ENCODE measurements around the gene RIPK3.

Gene RIPK3

DNA sequence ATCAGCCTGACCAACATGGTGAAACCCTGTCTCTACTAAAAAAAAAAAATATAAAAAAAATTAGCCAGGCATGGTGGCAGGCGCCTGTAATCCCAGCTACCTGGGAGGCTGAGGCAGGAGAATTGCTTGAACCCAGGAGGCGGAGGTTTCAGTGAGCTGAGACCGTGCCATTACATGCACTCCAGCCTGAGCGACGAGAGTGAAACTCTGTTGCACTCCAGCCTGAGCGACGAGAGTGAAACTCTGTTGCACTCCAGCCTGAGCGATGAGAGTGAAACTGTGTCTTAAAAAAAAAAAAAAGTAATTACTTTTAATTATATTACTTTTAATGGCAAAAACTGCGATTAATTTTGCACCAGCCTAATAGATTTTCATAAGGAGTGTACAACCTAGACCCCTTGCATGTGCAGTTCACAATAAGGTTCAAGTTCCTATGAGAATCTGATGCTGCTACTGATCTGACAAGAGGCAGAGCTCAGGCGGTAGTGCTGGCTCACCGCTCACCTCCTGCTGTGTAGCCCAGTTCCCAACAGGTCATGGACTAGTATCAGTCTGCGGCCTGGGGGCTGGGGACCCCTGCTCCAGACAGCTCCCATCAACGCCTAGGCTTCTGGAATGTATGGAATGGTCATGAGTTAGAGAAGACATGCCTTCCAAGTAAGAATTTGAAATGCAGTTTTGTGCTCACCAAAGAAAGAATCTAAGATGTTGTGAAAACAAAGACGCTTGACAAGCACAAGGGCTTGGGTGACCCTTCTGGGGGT is 18.4 kb downstream of the RIPK3 start:
- DNase-seq (ENCODE audit: low spot score): no peak

DNA sequence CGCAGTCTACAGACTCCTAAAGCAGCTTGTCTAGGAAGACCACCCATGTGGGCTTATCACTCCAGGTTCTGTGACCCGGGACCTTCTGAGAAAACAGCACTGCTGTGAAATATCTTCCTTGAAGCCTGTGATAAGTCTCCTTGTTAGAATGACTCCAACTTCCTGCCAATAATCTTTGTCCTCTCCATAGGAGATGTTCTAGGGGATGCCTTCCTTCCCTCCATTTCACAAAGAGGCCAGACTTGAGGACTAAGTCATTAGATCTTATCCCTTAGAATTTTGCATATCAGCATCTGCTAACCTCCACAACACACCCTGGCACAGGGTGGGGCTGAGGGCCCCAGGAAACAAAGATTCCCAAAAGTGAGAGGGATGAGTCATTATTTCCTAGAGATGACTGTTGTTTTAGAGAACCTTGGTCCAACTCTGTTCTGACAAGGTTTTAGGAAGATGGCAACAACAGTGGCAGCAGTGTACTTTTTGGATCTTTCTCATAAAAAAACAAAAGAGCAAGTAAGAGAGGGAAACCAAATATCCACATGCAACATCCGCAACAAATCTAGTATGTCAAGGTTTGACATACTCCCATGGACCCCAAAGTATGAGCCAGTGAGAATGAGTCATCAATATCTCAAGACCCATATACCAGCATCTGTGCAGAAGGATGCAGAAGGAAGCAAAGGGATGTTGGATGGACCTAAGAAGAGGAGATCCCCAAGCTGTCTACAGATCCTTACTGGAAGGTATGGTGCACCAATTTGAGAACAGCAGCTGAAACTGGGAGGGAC is 22.5 kb downstream of the RIPK3 start:
- peak; percentile 56 for DNase-seq (ENCODE audit: low spot score)

DNA sequence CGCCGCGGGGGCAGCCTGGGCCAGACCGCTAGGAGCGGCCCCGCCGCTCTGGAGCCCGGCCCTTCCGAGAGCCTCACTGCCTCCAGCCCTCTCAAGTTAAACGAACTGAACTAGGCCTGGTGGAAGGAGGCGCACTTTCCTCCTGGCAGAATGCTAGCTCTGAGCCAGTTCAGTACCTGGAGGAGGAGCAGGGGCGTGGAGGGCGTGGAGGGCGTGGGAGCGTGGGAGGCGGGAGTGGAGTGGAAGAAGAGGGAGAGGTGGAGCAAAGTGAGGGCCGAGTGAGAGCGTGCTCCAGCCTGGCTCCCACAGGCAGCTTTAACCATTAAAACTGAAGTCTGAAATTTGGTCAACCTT is 23.2 kb downstream of the RIPK3 start:
- no peak for DNase-seq (ENCODE audit: low spot score)

DNA sequence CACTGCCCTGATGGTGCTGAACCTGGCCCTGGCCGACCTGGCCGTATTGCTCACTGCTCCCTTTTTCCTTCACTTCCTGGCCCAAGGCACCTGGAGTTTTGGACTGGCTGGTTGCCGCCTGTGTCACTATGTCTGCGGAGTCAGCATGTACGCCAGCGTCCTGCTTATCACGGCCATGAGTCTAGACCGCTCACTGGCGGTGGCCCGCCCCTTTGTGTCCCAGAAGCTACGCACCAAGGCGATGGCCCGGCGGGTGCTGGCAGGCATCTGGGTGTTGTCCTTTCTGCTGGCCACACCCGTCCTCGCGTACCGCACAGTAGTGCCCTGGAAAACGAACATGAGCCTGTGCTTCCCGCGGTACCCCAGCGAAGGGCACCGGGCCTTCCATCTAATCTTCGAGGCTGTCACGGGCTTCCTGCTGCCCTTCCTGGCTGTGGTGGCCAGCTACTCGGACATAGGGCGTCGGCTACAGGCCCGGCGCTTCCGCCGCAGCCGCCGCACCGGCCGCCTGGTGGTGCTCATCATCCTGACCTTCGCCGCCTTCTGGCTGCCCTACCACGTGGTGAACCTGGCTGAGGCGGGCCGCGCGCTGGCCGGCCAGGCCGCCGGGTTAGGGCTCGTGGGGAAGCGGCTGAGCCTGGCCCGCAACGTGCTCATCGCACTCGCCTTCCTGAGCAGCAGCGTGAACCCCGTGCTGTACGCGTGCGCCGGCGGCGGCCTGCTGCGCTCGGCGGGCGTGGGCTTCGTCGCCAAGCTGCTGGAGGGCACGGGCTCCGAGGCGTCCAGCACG is 23.8 kb downstream of the RIPK3 start:
- DNase-seq (ENCODE audit: low spot score): peak; percentile 39

DNA sequence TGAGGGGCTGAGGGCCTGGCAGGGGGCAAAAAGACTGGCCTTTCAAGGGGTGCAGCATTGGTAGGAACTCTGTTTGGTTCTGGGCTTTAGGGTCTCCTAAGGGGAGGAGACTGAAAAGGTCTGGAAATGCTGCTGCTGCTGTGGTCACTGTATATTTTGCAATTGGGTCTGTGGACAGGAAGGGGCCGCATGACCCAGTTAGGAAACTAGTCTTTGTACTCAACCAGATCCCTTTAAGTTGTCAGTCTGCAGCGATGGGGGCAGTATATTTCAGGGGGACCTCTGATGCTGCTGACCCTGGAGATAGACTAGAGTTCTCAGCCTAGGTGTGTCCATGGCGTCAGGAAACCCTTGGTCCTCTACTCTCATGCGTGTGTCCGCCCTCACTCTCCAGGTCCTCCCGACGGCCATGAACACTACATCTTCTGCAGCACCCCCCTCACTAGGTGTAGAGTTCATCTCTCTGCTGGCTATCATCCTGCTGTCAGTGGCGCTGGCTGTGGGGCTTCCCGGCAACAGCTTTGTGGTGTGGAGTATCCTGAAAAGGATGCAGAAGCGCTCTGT is 24.5 kb downstream of the RIPK3 start:
- no peak for DNase-seq (ENCODE audit: low spot score)

DNA sequence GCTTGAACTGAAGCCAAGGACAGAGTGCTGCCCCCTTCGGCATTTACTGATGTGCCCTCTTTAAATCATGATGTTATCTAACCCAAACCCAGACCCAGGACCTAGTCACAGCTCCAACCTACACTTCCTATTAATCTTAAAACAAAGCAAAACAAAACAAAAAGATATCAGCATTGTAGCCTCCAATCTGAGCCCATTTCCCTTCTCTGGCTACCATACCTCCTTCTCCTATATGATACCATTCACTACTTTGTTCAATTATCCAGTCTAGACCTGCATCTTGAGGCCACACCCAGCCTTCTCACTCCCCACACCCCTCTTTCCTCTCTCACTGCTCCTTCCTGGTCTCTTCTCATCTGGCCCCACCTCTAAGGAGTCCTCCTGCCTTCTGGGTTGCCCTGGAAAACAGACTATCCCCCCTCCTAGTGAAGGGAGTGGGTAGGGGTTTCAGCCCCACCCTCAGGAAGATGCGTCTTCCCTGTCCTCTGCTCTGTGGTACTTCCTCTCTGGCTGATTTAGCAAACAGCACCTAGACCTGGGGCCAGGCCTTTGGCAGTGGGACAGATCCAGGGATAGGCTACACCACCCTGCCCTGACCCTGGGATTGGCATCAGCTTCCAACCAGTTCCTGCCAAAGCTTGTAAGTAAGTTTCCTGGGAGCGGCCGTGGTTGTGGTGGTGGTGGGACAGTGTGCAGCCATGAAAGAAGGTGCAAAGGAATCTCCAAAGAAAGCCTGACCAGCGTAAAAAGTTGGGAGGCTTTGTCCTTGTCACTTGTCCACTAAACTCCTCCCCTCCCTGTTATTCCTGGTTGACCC is 25.2 kb downstream of the RIPK3 start:
- DNase-seq (ENCODE audit: low spot score): no peak

DNA sequence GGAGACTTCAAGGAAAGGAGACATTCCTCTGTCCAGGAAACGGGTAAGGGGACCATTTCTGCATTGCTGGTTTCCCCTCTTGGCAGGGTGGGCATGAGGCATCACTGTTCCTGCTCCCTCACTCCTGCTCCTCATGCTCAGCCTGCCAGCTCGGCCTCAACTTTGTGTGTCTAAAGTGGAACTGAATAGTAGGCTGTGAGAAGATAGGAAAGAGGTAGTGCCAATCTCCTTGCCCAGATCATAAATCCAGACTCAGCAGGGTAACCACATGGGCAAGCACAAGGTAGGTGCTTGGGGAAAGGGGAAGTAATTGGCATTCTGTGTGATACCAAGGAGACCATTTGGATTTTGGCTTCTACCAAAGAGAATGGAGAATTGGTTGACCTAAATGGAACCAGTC is 25.9 kb downstream of the RIPK3 start:
- no peak for DNase-seq (ENCODE audit: low spot score)

DNA sequence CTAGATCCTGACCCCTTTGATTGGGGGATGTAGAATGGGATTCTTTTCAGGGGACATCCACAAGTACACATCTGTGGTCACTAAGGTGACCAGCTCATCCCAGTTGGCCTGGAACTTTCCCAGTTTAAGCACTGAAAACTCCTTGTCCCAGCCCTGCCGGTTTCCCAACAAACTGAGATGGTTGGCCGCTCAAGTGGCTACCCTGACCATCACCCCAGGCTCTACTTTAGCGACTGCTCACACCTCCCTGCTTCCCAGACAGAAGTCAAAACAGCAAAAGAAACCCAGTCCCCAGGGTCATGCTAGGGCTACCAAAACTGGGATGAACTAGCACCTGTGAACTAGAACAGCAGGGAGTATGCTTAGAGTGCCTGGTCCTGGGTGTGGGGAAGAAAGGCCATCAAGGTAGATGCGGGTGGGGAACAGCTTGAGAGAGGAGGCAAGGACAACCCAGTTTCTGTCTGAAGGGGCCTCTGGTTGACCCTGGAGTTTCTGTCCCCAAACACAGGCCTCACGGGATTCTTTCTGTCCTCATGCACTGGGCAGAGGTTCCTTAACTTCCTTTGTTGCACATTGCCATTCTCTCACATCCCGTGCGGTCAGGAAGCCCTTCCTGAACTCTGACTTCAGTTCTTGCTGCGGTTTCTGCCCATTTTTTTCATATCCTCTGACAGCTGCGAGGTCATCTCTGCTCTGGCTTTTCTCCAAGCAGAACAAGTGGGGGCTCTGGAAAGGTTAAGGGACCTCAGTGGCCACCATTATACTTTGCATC is 26.9 kb downstream of the RIPK3 start:
- no peak for DNase-seq (ENCODE audit: low spot score)

DNA sequence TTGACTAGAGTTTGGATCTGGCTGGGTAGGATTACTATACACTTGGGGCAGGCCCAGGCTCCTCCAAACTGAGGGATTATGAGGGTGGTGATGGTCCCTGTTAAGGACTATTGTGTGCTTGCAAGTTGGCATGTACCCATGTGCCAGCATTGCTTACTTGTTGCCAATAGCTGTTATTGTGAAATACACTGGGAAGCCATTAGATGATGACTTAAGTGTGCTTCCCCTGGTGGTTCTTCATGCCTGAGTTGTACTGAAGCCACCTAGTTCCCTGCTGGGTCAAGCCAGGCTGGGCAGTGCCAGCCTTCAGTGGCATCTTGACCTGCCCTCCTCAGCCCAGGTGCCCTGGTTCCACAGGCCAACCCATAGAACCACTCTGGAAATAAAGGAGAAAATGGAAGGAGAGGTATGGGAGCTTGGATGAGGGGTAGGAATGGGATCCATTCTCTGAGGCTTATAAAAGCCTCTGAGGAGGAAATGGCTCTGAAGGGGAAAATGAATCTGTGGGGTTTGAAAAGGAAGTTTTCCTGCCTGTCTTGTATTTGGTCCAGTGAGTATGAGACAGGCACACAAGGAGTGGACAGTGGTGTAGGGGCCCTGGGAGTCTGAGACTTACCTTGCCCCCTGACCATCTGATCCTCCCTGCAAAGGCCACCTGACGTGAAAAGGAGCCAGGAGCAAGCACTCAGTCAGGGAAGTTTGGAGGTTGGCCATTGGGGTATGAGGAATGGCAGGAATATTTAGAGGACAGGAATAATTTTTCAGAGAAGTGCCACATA is 27.8 kb downstream of the RIPK3 start:
- DNase-seq (ENCODE audit: low spot score): peak; percentile 31

DNA sequence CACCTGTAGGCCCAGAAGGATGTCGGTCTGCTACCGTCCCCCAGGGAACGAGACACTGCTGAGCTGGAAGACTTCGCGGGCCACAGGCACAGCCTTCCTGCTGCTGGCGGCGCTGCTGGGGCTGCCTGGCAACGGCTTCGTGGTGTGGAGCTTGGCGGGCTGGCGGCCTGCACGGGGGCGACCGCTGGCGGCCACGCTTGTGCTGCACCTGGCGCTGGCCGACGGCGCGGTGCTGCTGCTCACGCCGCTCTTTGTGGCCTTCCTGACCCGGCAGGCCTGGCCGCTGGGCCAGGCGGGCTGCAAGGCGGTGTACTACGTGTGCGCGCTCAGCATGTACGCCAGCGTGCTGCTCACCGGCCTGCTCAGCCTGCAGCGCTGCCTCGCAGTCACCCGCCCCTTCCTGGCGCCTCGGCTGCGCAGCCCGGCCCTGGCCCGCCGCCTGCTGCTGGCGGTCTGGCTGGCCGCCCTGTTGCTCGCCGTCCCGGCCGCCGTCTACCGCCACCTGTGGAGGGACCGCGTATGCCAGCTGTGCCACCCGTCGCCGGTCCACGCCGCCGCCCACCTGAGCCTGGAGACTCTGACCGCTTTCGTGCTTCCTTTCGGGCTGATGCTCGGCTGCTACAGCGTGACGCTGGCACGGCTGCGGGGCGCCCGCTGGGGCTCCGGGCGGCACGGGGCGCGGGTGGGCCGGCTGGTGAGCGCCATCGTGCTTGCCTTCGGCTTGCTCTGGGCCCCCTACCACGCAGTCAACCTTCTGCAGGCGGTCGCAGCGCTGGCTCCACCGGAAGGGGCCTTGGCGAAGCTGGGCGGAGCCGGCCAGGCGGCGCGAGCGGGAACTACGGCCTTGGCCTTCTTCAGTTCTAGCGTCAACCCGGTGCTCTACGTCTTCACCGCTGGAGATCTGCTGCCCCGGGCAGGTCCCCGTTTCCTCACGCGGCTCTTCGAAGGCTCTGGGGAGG is 28.9 kb downstream of the RIPK3 start, which contains the start of gene LTB4R:
LTB4R (plus strand) TSS at position 857 of the 959 bp plus-strand sequence. CDS start 4,150 bp downstream, outside the sequence.
- DNase-seq (ENCODE audit: low spot score): peak; percentile 93

DNA sequence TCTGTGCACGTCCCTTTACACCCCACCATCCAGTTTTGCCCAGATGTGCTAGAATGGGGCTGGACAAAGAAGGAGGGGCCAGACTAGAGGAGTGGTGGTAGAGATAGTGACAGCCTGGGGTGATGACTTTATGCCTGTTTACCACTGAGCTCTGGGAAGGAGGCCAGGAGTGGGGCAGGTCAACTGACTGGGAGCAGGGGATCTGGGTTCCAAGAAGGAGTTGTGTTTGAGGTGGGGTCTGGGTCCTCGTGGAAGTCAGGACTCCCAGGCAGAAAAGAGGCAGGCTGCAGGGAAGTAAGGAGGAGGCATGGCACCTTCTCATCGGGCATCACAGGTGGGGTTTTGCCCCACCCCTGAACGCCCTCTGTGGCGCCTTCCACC is 29.5 kb downstream of the RIPK3 start:
- no peak for DNase-seq (ENCODE audit: low spot score)

DNA sequence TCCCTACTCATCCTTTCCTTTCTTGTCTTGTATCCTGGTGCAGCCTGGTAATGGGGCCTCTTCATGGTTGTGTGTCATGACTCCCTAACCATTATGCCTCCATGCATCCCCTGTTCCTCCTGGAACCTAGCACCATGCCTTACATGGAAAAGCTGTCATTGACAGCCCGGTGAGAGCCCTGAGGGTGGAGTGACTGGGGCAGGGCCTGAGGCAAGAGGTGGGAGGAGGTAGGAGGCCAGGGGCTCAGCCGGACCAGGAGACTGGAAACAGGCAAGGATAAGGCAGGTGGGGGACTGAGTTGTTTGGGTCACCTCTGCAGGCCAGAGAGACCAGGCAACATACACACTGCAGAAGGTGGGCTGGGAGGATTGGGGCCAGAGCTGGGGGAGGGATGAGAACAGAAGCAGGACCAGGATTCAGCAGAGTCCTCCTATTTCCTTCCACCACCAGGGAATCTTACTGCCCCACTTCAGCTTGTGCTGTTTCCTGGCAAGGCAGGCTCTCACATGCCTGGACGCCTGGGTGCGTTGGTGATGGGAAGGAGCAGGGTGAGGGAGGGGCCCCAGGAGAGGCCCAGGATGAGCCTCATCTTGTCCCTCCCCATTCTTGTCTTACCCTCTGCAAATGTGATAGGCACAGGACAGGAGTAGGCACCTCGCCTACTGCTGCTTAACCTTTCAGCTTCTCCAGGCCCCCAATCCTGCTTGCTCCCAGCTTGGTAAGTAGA is 30.1 kb downstream of the RIPK3 start, which contains the start of gene LTB4R2:
LTB4R2 (plus strand) TSS at position 603 of the 727 bp plus-strand sequence. CDS start 525 bp downstream, outside the sequence.
- DNase-seq (ENCODE audit: low spot score): no peak

DNA sequence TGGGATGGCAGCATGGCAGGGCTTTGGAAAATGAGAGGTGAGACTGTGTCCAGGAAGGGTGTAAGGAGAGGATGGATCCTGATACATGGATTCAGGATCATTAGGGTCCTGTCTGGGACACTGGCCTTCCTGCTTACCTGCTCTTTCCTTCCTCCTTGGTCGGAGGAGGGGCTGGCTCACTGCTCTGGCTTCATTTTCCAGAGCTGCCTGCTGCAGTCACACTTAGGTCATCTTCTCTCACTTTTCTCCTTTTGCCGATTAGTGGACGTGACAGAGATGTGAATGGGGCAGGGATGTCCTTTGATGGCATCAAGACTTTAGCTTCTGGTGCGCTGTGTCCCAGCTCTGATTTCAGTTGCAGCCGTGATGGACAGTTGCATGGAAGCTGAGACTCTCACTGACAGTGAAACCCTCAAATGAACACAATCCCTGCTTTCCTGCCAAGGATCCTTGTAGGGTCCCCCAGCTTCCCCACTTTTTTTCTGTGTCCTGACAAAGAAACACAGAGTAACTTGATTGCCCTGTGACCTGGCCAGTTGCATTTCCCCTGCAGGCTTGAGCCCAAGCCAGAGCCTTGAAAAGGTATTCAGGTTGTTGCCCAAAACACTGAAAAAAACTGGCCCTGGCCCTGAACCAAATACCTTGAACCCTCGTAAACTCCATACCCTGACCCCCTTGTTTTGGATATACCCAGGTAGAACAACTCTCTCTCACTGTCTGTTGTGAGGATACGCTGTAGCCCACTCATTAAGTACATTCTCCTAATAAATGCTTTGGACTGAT is 31.3 kb downstream of the RIPK3 start:
- DNase-seq (ENCODE audit: low spot score): no peak

DNA sequence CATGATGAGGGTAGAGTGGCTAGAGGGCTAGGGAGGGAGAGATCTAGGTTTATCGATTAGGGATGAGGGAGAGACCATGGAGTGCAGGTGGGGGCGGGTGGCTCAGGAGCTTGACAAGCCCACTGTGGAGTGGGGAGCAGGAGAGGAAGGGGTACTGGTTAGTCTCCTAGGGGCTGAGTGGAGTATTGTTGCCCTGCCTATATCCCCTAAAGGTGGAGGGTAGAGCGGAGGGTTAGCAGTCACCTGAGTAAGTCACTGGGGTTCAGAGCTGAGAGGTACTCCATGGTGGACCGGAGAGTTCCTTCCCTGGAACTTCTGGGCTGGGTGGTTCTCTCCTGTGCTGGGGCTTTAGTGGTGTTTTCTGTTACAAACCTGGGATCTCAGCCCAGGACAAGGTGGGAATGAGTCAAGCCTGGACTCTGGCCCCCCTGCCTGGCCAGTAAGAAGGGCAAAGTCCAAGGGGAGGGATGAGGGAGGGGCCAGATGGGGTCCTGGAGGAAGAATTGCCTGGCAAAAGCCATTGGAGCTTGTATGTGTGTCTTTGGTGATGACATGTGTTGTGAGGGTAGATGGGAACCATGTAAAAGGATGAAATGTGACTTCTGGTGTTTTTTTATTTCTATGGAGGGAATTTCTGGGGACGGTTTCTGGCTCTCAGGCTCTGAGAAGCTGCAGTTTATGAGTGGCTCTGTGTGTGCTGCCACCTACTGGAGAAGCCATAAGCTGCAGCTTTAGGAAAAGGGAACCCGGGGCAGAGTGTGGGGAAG is 32.0 kb downstream of the RIPK3 start, which contains the start of gene CIDEB:
CIDEB (minus strand) TSS at position 403 of the 767 bp plus-strand sequence; CDS start at position 284, 119 bp downstream.
- peak; percentile 82 for DNase-seq (ENCODE audit: low spot score)

DNA sequence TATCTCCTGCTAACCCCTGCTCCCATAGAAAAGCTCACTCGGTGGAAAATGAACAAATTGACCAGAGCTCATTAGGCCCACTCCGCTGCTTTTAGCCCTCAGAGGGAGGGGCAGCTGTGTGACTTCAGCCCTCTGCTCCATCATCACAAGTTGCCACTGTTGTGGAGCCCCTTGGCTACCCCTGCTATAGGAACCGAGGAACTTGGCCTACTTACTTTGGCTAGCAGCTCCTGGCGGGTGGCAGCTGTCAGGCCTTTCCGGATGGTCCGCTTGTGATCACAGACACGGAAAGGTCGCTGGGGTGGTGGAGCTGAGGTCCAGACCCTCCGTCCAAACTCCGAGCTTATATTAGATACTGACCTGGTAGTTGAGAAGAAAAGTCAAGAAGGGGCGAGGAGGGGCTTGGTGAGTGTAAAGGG is 32.6 kb downstream of the RIPK3 start:
- no peak for DNase-seq (ENCODE audit: low spot score)

DNA sequence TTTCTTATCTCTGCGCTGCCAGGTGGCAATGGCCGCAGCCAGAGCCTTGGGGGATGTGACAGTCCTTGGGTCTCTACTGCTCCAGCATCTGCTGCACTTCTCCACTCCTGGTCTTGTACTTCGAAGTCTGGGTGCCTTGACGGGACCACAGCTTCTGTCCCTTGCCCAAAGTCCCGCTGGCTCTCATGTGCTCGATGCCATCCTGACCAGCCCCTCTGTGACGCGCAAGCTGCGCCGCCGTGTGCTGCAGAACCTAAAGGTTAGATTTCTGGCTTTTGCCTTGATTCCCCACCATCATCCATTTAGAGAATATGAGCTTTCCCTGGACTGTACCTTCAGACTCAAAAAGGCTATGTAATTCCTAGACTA is 35.8 kb downstream of the RIPK3 start:
- no peak for DNase-seq (ENCODE audit: low spot score)

Measured in AG20443 (cell line).